GM21526 (cell line): ENCODE results near the gene FBXW4.

Experiments
- ATAC-seq: cut with Tn5 transposase; IDR thresholded peaks from one replicate; pipeline ENCODE4 v1.9.1; 2021; ENCODE audit warnings: moderate library complexity; ENCODE audit not compliant: unreplicated experiment, low FRiP score

FBXW4 gene

DNA sequence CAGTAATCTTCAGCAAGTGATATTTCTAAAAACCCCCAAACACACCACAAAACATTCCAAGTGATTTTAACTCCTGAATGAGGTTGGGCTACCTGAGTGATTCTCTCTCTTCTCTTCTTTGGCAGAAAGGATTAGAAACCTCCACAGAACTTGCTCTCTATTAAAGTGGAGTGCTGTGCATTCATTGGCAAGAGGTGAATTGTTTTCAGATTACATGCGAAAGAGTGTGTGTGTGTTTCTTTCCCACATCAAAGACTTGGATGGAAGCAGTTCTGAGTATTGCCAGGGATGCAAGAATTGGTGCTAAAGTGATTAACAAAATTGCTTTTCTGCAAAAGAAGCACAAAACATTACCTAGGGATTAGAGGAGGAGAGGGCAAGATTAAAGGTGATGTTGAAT lies 13.1 kb upstream of the FBXW4 start:
- ATAC-seq = no peak

DNA sequence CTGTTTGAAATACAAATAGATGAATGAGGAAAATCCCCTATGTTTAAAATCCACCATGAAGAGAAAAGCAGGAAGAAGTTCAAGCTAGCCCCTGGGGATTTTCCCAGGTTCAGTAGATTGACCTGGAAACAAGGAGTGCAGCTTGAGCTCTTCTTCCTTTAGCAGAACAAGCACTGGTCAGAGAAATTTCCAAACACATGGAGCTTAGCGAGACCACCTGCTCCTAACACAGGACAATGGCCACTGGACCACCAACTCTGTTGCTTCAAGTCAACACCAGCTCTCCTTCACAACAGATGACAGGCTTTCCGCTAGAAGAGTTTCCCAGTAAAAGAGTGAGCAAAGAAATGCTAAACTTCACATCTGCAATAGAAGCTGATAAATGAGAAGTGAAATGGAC lies 9.4 kb upstream of the FBXW4 start:
- ATAC-seq = no peak

DNA sequence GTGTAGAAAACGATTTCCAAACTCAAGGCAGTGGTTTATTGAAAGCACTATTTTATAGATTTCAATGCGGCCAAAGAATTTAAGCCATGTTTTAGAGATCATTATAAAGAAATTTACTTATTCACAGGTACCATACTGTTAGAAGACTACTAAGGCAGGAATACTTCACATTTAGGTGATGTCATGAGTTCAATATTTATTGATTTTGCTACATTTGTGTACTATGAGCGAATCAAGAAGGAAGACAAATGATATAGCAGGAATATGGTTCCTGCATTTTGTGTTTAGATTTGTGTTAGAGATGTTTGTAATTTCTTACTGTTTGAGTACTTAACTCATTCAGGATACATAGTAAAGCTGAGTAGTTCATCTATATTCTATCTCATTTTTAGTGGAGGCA lies 1.7 kb upstream of the FBXW4 start:
- ATAC-seq = no peak

DNA sequence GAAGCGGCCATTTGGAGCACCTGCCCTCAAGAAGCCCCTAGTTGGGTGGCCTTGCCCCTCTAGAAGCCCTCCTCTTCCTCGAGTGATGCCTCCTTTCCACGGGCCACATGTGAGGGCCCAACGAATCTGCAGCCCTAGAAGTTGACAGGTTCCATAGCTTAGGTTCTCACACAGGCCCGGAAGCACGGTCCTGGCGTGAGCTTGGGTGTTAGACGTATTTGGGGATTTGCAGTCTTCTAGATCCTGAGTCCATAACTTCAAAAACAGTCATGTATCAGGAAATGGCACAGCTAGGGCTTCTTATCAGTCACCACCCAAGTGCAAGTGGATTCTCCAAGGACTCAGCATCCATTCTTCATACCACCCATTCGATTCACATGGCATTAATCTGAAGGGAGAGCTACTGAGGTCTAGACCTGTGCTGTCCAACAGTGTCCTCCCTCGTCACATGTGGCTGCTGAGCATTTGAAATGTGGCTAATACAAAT lies 477 bp upstream of the FBXW4 start:
- ATAC-seq = no peak

GRCh38 chr10:101693978-101694673 lies 844 bp downstream of the FBXW4 start:
- ATAC-seq = peak; percentile 61

DNA sequence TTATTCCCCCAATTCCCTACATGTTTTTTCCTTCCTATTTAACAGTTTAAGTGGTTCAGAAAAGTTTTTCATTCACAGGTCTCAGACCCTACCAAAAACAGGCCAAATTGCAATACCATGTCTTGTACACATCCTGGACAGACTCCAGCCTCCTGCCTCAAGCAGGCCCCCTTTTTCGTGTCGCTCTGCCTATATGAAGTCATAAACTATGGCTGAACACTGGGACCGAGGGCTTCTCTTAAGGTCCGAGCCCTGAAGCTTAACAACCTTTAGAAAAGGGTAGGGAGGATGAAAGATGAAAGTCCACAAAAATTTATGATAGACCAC lies 1.4 kb downstream of the FBXW4 start:
- ATAC-seq = peak; percentile 8

DNA sequence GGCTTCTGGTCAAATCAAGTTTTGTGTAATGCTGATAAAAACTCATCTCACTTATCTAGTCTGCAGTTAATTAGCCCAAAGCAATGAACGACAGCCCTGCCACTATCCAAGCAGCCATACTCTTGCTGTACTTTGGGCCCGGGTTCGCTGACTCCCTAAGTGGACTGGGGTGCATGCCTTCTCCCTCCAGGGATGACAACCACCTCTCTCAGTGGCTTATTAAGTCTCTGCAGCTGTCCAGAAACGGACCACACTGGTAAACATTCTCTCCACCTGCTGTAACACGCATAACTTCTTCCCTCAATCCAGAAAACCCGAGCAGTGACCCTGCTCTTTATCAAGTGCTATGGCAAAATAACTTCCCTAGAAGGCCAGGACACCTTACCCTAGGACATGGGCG lies 3.9 kb downstream of the FBXW4 start:
- no peak for ATAC-seq

DNA sequence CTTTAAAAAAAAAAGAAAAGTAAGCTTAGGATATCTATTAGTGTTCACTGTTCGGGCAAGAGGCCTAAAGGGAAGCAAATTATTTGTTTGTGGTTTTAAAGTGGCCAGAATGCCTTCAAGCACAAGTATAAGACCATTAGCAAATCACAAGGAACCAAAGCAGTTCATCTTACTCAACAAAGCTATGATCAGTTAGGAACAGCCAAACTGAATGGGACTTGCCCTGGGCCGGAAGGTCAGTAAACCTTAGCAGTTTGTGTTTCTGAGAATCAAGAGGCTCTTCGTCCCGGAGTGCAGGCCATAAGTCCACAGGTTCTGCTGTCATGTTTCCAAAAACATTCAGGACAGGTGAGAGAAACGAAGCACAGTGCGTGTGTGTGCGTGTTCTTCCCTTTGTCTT lies 4.5 kb downstream of the FBXW4 start:
- no peak for ATAC-seq

- ATAC-seq = no peak
These were observed 7.8 kb downstream of the FBXW4 start for GRCh38 chr10:101687071-101687658.

GRCh38 chr10:101686133-101686925 lies 8.6 kb downstream of the FBXW4 start:
- no peak for ATAC-seq

DNA sequence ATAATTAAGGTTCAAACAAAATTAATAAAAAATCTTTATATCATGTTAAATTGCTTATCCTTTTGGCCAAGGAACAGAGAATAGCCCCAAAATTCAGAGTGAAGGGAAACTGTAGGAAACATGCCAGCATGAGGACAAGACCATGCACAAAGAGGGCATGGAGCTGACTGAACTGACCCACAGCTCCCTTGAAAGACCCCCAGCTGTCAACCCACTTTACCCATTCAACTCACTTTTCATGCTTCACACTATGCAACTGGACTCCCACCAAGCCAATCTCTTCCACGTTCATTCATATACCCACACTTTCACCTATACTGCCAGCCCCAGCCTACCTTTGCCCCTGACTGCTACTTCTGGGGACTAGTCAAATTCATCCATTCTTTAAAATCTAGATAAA lies 10.2 kb downstream of the FBXW4 start:
- no peak for ATAC-seq

- no peak for ATAC-seq
These were observed 11.7 kb downstream of the FBXW4 start for GRCh38 chr10:101683276-101683675.

- no peak for ATAC-seq
These were observed 12.7 kb downstream of the FBXW4 start for GRCh38 chr10:101682172-101682825.

- no peak for ATAC-seq
These were observed 18.4 kb downstream of the FBXW4 start for GRCh38 chr10:101676565-101676964.

- ATAC-seq = no peak
These were observed 19.9 kb downstream of the FBXW4 start for GRCh38 chr10:101675115-101675514.

DNA sequence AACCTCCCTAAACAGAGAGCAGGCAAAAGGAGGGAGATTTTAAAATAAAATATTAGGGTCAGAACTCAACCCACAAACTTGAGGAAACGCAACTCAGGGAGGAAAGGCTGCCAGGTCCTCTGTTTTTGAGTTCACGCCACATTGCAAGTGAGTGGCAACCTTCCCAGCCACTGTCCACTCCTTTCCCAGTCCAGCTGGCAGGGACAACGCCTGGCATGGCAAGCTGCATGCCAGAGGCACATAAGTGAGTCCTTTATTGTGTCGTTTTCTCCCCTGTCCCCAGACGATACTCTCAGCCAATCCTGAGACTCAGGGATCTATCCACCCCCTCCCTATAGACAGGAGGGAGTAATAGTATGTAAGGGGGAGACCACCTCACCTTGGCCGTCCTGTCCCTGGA lies 22.4 kb downstream of the FBXW4 start:
- no peak for ATAC-seq

DNA sequence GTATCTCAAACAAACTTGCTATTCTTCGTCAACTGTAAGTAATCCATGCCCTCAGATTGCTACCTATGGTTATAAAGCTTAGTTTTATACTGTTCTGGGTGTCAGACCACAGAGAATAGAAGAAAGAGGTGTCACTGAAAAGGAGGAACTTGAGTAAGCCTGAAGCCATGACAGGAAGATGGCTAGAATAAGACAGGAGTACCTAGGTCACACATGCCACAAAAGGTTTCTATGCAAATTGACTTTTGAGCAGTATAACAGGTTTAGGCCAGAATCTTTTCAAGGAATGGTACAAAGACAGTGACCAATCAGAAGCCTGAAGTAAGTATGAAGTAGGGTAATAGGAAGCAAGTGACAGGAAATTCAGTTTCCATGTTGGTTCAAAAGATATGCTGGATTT lies 23.5 kb downstream of the FBXW4 start:
- no peak for ATAC-seq

- ATAC-seq = no peak
These were observed 24.3 kb downstream of the FBXW4 start for GRCh38 chr10:101670635-101671034.

- ATAC-seq = no peak
These were observed 25.8 kb downstream of the FBXW4 start for GRCh38 chr10:101669181-101669580.

GRCh38 chr10:101668566-101668965 lies 26.4 kb downstream of the FBXW4 start:
- no peak for ATAC-seq

- ATAC-seq = no peak
These were observed 28.9 kb downstream of the FBXW4 start for GRCh38 chr10:101666083-101666482.
